Colonic mucosa (tissue), 4 donors: ENCODE data around the gene PPP1R3D. TPM values are rescaled to one million over a fixed set of nuclear protein-coding genes. Genes with fewer than 3 reads are reported as not detected.

Experiments used
- DNase-seq: peaks from one replicate; pipeline ENCODE4 v3.0.0-alpha.2; 2020
- H3K27ac ChIP-seq: fragments of 200-600 bp; one replicate; pipeline ENCODE4 v1.8.0; 2021
- H3K27me3 ChIP-seq: fragments of 200-600 bp; one replicate; pipeline ENCODE4 v1.8.0; 2021
- H3K36me3 ChIP-seq: fragments of 200-600 bp; one replicate; pipeline ENCODE4 v1.8.0; 2021
- H3K4me1 ChIP-seq: fragments of 200-600 bp; one replicate; pipeline ENCODE4 v1.8.0; 2021; ENCODE audit warnings: mild to moderate bottlenecking
- H3K4me3 ChIP-seq: fragments of 200-600 bp; one replicate; pipeline ENCODE4 v1.8.0; 2021
- H3K9ac ChIP-seq, 2 donors: one replicate each; pipeline ENCODE4 v1.7.0; 2013; ENCODE audit warnings: control low read depth in 2 of 2, low read depth in 2 of 2, low read length in 2 of 2
- H3K9me3 ChIP-seq: fragments of 200-600 bp; one replicate; pipeline ENCODE4 v1.8.0; 2021
- CTCF ChIP-seq: fragments of 200-600 bp; IDR thresholded peaks from one replicate; pipeline ENCODE4 v1.8.0; 2022; ENCODE audit warnings: antibody characterized with exemption, mild to moderate bottlenecking
- intact Hi-C: fragments of 100-400 bp; cut with DNase I; formaldehyde crosslinking; loops from one replicate; pipeline ENCODE4 v1.14.1; 2022
- total RNA-seq, 2 donors: library from RNA; stranded (reverse); fragmentation: NEBNext Ultra II Directional in 1 of 2; extraction: Animal tissue kit (Norgen Biotek cat#: 25700) in 1 of 2; gene quantifications; one replicate each; pipeline ENCODE4 v1.2.1, GENCODE V29; 2021
- donor health status: healthy.
- donor health status: DM: no; HTN: no; CAD: no.
- donor health status: DM: no; HTN: no; CAD: no.

Gene PPP1R3D
- total RNA-seq, 2 donors from 2014 or later: 6.3 to 9.2 TPM

- no peaks in the 10 kb centered on the region for H3K4me1 ChIP-seq
- H3K9ac ChIP-seq: no peak overlapping the region
- DNase-seq: no peak
- H3K27ac ChIP-seq: no peak overlapping the region
- H3K36me3 ChIP-seq: no peaks in the 10 kb centered on the region
- no peak overlapping the region for H3K4me3 ChIP-seq
- no peaks in the 10 kb centered on the region for H3K27me3 ChIP-seq
- H3K9me3 ChIP-seq: no peaks in the 10 kb centered on the region
- no peak for TF ChIP-seq CTCF
- intact Hi-C loops: no loop called here
Observed at GRCh38 chr20:59931511-59932312, 8.4 kb downstream of the PPP1R3D start.

- H3K27me3 ChIP-seq: no peaks in the 10 kb centered on the region
- intact Hi-C loops: no loop called here
- no peak overlapping the region for H3K27ac ChIP-seq
- no peak overlapping the region for H3K9ac ChIP-seq
- no peaks in the 10 kb centered on the region for H3K9me3 ChIP-seq
- H3K36me3 ChIP-seq: no peaks in the 10 kb centered on the region
- no peak overlapping the region for H3K4me3 ChIP-seq
- no peak for DNase-seq
- no peak for TF ChIP-seq CTCF
- no peaks in the 10 kb centered on the region for H3K4me1 ChIP-seq
Observed at GRCh38 chr20:59925899-59926298, 14.2 kb downstream of the PPP1R3D start.

- no peaks in the 10 kb centered on the region for H3K36me3 ChIP-seq
- no peak overlapping the region for H3K4me3 ChIP-seq
- H3K9me3 ChIP-seq: no peaks in the 10 kb centered on the region
- no peaks in the 10 kb centered on the region for H3K4me1 ChIP-seq
- no peak overlapping the region for H3K9ac ChIP-seq
- no peak for TF ChIP-seq CTCF
- H3K27ac ChIP-seq: no peak overlapping the region
- no peaks in the 10 kb centered on the region for H3K27me3 ChIP-seq
- intact Hi-C loops: no loop called here
- DNase-seq: no peak
Observed at GRCh38 chr20:59925359-59925758, 14.7 kb downstream of the PPP1R3D start.

- Histone ChIP-seq H3K9ac (no peak overlapping the region), H3K27me3 (no peaks in the 10 kb centered on the region), H3K36me3 (no peaks in the 10 kb centered on the region), H3K9me3 (no peaks in the 10 kb centered on the region), H3K27ac (no peak overlapping the region), H3K4me3 (no peak overlapping the region), H3K4me1 (no peaks in the 10 kb centered on the region)
- intact Hi-C loops: no loop called here
- TF ChIP-seq CTCF: no peak
- DNase-seq: no peak
Observed at GRCh38 chr20:59923514-59923913, 16.6 kb downstream of the PPP1R3D start.

- H3K9ac ChIP-seq: no peak overlapping the region
- no peak overlapping the region for H3K27ac ChIP-seq
- H3K9me3 ChIP-seq: no peaks in the 10 kb centered on the region
- intact Hi-C loops: no loop called here
- TF ChIP-seq CTCF: no peak
- H3K27me3 ChIP-seq: no peaks in the 10 kb centered on the region
- H3K36me3 ChIP-seq: no peaks in the 10 kb centered on the region
- no peak overlapping the region for H3K4me3 ChIP-seq
- no peaks in the 10 kb centered on the region for H3K4me1 ChIP-seq
- no peak for DNase-seq
Observed at GRCh38 chr20:59920944-59921343, 19.2 kb downstream of the PPP1R3D start.
